Measurements from ENCODE around the gene MRPL46. TPM values are rescaled to one million over a fixed set of nuclear protein-coding genes. Genes with fewer than 3 reads are reported as not detected.

The MRPL46 gene
- total RNA-seq, 1 donor from 2014 or later: 21.2 TPM

DNA sequence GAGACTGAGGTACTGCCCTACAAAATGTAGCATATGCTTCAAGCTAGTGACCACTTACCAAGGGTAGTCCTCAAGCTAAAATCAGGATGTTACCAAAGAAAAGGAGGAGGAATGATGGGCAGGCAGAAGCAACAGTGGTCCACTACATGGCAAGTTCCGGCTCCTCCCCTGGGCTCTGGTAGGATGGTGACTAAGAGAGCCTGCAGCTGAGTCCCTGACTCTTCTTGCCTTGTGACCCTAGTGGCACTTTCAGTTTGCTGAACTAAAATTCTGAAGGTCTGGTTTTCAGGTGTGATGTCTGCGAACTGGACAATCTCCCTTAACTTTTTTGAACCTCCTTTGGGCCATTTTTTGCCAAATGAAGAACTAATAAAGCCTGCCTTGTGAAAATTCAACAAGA lies 40.9 kb downstream of the MRPL46 start:
- Mint-ChIP-seq H3K27ac (ENCODE audit: unreplicated experiment) (no peak overlapping the region), H3K27me3 (ENCODE audit: unreplicated experiment) (peaks cover 2% of the 10 kb centered on the region)
- TF ChIP-seq, protein P1, sequence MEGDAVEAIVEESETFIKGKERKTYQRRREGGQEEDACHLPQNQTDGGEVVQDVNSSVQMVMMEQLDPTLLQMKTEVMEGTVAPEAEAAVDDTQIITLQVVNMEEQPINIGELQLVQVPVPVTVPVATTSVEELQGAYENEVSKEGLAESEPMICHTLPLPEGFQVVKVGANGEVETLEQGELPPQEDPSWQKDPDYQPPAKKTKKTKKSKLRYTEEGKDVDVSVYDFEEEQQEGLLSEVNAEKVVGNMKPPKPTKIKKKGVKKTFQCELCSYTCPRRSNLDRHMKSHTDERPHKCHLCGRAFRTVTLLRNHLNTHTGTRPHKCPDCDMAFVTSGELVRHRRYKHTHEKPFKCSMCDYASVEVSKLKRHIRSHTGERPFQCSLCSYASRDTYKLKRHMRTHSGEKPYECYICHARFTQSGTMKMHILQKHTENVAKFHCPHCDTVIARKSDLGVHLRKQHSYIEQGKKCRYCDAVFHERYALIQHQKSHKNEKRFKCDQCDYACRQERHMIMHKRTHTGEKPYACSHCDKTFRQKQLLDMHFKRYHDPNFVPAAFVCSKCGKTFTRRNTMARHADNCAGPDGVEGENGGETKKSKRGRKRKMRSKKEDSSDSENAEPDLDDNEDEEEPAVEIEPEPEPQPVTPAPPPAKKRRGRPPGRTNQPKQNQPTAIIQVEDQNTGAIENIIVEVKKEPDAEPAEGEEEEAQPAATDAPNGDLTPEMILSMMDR (IDR thresholded peaks at IDR 0.05; ENCODE audit: unreplicated experiment): no peak

DNA sequence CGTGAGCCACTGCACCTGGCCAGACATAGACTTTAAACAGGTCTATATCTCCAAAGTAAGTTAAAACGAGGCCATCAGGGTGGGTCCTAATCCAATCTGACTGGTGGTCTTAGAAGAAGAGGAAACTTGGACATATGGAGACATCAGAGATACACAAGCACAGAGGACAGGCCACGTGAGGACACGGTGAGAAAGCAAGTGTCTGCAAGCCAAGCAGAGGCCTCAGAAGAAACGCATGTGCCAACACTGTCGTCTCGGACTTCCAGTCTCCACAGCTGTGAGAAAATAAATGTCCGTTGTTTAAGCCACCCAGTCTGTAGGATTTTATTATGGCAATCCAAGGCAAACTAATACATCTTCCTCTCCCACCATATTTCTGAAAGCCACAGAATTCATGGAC lies 43.9 kb downstream of the MRPL46 start:
- Mint-ChIP-seq H3K9me3 (ENCODE audit: unreplicated experiment) (no peaks in the 10 kb centered on the region), H3K4me1 (ENCODE audit: unreplicated experiment) (no peaks in the 10 kb centered on the region), H3K4me3 (ENCODE audit: unreplicated experiment) (no peak overlapping the region), H3K36me3 (ENCODE audit: low read depth, unreplicated experiment) (no peaks in the 10 kb centered on the region), H3K27ac (ENCODE audit: unreplicated experiment) (no peak overlapping the region), H3K27me3 (ENCODE audit: unreplicated experiment) (no peaks in the 10 kb centered on the region)
- no peak for DNase-seq (ENCODE audit: low spot score)
- TF ChIP-seq, protein P1 (IDR thresholded peaks at IDR 0.05; ENCODE audit: unreplicated experiment): no peak

More for the DNA sequence above, 40.9 kb downstream of the MRPL46 start:
- Mint-ChIP-seq H3K36me3 (ENCODE audit: low read depth, unreplicated experiment) (no peaks in the 10 kb centered on the region), H3K4me3 (ENCODE audit: unreplicated experiment) (no peak overlapping the region), H3K9me3 (ENCODE audit: unreplicated experiment) (no peaks in the 10 kb centered on the region), H3K4me1 (ENCODE audit: unreplicated experiment) (no peaks in the 10 kb centered on the region)
- DNase-seq (ENCODE audit: low spot score): no peak

DNA sequence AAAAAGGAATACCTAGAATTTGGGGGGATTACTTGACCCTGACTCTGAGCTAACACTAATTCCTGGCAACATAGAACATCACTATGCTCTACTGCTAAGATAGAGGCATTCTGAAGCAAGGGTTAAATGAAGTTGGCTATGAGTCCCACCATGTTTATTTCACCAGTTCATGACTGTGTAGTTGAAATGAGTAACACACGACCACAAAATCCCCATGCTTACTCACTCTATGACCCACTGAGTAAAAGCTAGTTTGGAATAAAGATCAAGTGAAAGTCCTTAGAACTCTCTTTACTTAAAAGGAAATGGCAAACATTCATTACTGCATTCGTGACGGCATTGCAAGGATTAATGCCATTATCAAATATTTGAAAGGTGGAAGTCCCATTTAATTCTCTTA lies 47.4 kb downstream of the MRPL46 start:
- Mint-ChIP-seq H3K27ac (ENCODE audit: unreplicated experiment) (no peak overlapping the region), H3K27me3 (ENCODE audit: unreplicated experiment) (no peaks in the 10 kb centered on the region), H3K36me3 (ENCODE audit: low read depth, unreplicated experiment) (no peaks in the 10 kb centered on the region), H3K9me3 (ENCODE audit: unreplicated experiment) (no peaks in the 10 kb centered on the region), H3K4me1 (ENCODE audit: unreplicated experiment) (no peaks in the 10 kb centered on the region), H3K4me3 (ENCODE audit: unreplicated experiment) (no peak overlapping the region)
- no peak for DNase-seq (ENCODE audit: low spot score)
- TF ChIP-seq, protein P1 (IDR thresholded peaks at IDR 0.05; ENCODE audit: unreplicated experiment): no peak

Other genes starting within 250 kb of the MRPL46 start
- 6.4 TPM for gene NTRK3, start 210.6 kb downstream of the MRPL46 start, total RNA-seq (ENCODE audit: unreplicated experiment)
- 42.9 TPM for gene MRPS11, start 320 bp upstream of the MRPL46 start, total RNA-seq (ENCODE audit: unreplicated experiment)
- gene DET1, start 79.3 kb upstream of the MRPL46 start, total RNA-seq (ENCODE audit: unreplicated experiment): 4.4 TPM
- gene AEN, start 154.0 kb upstream of the MRPL46 start, total RNA-seq (ENCODE audit: unreplicated experiment): 31.5 TPM
- gene ISG20, start 171.6 kb upstream of the MRPL46 start, total RNA-seq (ENCODE audit: unreplicated experiment): 6.6 TPM

All from endothelial cell (in vitro differentiated cells).